ENCODE results near the gene PRKN.

PRKN gene

DNA sequence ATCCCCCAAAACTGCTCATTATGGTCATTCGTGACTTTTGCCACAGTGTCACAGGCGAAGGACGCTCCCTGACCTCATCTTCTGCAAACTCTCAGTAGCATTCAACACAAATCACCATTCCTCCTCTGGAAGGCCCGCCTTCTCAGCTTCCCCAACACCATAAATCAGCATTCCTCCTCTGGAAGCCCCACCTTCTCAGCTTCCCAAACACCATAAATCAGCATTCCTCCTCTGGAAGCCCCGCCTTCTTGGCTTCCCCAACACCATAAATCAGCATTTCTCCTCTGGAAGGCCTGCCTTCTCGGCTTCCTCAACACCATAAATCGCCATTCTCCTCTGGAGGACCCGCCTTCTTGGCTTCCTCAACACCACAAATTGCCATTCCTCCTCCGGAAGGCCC, 1165.7 kb downstream of the PRKN start:
- no peak for DNase-seq (ENCODE audit: low spot score)
- in situ Hi-C loops (cut with MboI; ENCODE audit: low sequenced_read_pairs, unreplicated experiment): no loop called here
- TF ChIP-seq, protein P1, sequence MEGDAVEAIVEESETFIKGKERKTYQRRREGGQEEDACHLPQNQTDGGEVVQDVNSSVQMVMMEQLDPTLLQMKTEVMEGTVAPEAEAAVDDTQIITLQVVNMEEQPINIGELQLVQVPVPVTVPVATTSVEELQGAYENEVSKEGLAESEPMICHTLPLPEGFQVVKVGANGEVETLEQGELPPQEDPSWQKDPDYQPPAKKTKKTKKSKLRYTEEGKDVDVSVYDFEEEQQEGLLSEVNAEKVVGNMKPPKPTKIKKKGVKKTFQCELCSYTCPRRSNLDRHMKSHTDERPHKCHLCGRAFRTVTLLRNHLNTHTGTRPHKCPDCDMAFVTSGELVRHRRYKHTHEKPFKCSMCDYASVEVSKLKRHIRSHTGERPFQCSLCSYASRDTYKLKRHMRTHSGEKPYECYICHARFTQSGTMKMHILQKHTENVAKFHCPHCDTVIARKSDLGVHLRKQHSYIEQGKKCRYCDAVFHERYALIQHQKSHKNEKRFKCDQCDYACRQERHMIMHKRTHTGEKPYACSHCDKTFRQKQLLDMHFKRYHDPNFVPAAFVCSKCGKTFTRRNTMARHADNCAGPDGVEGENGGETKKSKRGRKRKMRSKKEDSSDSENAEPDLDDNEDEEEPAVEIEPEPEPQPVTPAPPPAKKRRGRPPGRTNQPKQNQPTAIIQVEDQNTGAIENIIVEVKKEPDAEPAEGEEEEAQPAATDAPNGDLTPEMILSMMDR (IDR thresholded peaks at IDR 0.05; ENCODE audit: borderline replicate concordance, control extremely low read depth, extremely low read depth, insufficient read depth, missing control alignments): no peak

DNA sequence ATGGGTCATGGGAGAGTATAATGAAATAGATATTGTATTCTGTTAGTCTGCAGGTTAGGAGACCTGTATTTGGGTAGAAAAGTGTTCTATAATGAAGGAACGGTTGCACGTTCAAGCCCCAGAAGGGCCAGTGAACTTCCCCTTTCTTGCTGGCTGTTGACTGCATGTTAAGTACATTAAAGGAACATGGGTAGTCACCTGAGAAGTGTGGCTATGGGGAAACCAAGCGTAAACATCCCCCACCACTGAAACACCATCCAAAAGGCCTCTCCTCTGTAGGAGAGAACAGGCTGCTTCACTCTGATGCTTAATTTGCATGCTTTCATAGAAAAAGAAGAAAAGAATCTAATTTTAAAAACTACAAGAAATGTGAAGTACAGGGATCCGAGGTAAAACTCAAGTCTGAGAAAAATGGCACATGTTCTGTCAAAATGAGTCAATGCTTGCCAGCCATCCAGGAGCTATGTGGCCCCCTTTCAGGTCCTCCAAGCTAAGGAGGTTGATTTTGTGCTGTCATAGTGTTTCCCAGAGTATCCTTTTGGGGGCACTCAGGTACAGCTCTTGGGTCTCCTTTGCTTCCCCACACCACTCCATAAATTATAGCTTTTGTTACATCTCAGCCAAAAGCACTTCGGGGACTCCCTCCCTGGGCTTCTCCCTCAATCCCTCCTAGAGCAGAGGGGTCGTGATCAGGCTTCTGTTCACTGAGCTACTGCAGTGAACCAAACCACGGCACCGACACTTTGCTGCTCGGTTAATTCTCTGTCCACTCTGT, 1170.0 kb downstream of the PRKN start:
- in situ Hi-C loops (cut with MboI; ENCODE audit: low sequenced_read_pairs, unreplicated experiment): no loop called here
- TF ChIP-seq, protein P1 (IDR thresholded peaks at IDR 0.05; ENCODE audit: borderline replicate concordance, control extremely low read depth, extremely low read depth, insufficient read depth, missing control alignments): no peak
- DNase-seq (ENCODE audit: low spot score): no peak

DNA sequence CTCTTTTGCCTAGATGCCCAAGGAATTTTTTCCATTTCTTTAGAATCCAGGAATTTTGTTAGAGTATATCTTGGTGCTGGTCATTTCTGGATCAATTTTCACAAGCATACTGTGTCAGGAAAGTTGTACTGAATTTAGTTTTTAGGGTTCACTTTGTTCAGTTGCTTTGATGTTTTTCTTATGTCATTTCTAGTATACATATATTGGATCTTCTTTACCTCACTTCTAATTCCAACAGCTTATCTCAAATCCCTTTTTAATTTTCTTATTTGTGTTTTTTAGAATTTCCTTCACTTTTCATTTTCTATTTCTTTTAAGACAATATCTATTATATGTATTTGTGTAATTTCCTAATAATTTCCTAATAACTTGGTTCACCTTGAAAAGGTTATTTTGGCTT, 1172.7 kb downstream of the PRKN start:
- TF ChIP-seq, protein P1 (IDR thresholded peaks at IDR 0.05; ENCODE audit: borderline replicate concordance, control extremely low read depth, extremely low read depth, insufficient read depth, missing control alignments): no peak
- in situ Hi-C loops (cut with MboI; ENCODE audit: low sequenced_read_pairs, unreplicated experiment): no loop called here
- no peak for DNase-seq (ENCODE audit: low spot score)

DNA sequence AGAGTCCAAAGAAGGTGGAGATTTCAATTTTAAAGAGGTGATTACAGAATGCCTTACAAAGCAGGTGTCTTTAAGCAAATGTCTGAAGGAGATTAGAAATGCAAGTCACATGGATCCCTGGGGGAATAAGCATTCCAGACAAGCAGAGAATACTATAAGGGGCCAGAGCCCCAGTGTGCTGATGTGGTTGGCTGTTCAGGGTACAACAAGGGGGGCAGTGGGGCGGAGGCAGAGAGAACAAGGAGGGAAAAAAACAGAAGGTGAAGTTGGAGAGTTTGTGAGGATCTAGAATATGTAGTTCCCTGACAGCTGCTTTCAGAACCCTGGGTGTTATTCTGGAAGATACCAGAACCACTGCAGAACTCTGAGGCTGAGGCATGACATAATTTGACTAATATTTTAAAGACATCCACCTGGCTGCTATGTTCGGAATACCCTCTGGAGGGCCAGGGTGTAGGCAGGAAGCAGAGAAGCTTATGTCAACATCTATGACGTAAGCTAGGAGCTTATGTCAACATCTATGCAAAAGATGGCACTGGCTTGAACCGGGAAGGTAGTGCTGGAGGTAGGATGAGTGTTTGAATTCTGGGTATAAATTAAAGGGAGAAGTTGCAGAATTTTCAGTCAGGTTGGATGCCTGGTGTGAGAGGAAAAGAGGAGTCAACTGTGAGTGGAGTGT, 1177.5 kb downstream of the PRKN start:
- DNase-seq (ENCODE audit: low spot score): no peak
- TF ChIP-seq, protein P1 (IDR thresholded peaks at IDR 0.05; ENCODE audit: borderline replicate concordance, control extremely low read depth, extremely low read depth, insufficient read depth, missing control alignments): no peak
- in situ Hi-C loops (cut with MboI; ENCODE audit: low sequenced_read_pairs, unreplicated experiment): no loop called here

DNA sequence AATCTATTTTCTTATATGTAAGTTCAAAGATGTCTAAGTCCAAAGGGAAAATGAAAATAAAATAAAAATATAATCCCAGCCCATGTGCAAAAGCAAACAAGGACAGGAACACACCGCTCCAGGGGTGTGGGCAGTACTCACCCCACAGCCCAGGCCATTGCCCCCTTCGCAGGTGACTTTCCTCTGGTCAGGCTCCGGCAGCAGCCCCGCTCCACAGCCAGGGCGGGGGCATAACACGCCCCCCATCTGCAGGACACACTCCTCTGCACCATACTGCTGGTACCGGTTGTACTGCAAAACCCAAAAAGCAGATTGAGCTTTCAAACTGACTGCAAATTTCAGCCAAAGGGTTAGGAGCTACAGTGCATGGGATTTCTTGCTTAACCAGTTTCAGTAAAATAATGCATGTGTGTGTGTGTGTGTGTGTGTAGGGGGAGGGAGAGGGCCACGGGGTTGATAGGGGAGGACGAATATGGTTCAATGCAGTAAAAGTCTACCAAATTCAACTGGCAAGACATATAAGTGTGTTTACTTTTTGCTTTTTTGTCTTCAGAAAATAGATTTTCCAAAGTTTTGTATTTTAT, 1178.8 kb downstream of the PRKN start:
- in situ Hi-C loops (cut with MboI; ENCODE audit: low sequenced_read_pairs, unreplicated experiment): no loop called here
- TF ChIP-seq, protein P1 (IDR thresholded peaks at IDR 0.05; ENCODE audit: borderline replicate concordance, control extremely low read depth, extremely low read depth, insufficient read depth, missing control alignments): no peak
- no peak for DNase-seq (ENCODE audit: low spot score)

DNA sequence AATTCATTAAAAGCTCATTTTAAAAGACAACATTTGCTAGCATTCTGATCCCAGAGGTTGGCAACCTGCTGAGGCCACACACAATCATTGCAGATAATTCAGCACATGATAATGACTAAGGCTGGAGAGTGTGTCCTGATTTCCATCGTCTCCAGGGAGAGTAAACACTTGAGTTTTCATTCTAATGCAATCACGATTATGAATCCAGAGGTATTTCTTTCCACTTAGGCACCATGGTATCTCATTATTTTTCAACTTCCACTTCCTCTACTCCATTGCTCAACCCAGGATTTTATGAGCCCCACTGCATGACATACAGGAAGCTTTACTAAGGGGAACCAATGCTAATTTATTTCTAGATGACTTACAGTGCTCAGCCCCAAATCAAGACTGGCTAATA, 1179.9 kb downstream of the PRKN start:
- TF ChIP-seq, protein P1 (IDR thresholded peaks at IDR 0.05; ENCODE audit: borderline replicate concordance, control extremely low read depth, extremely low read depth, insufficient read depth, missing control alignments): no peak
- no peak for DNase-seq (ENCODE audit: low spot score)
- in situ Hi-C loops (cut with MboI; ENCODE audit: low sequenced_read_pairs, unreplicated experiment): no loop called here

Measured in GM13976 (cell line).